Activated CD4-positive, alpha-beta memory T cell treated with anti-CD3 and anti-CD28 coated beads for 36 hours (primary cell): ENCODE measurements around the gene STMN3. TPM values are rescaled to one million over a fixed set of nuclear protein-coding genes. Genes with fewer than 3 reads are reported as not detected.
"Not testable (repeated sequence)": the region's sequence is repeated elsewhere in the genome, so short reads cannot be mapped to it uniquely, and the experiment has no call there.

Source experiments
- CTCF ChIA-PET: fragments of 350-600 bp; sonication (Branson Sonifier 250); formaldehyde crosslinking; loops from one replicate; lab custom pipeline; 2021; ENCODE audit warnings: antibody characterized with exemption, inconsistent platforms; lab: Charles Lee
- POLR2A ChIA-PET: fragments of 350-600 bp; sonication (Branson Sonifier 250); formaldehyde crosslinking; loops from one replicate; lab custom pipeline; 2021; ENCODE audit warnings: antibody characterized with exemption; lab: Charles Lee
- DNase-seq: peaks from one replicate; pipeline ENCODE4 v3.0.0-alpha.2; 2020
- H3K27ac Mint-ChIP-seq: one replicate; pipeline ENCODE4 v1.8.0; 2021; ENCODE audit warnings: mixed read lengths
- H3K27me3 Mint-ChIP-seq: one replicate; pipeline ENCODE4 v1.8.0; 2021; ENCODE audit warnings: mixed read lengths
- H3K36me3 Mint-ChIP-seq: one replicate; pipeline ENCODE4 v1.8.0; 2021; ENCODE audit warnings: mixed read lengths
- H3K4me1 Mint-ChIP-seq: one replicate; pipeline ENCODE4 v1.8.0; 2021; ENCODE audit warnings: low read depth, mixed read lengths
- H3K4me3 Mint-ChIP-seq: one replicate; pipeline ENCODE4 v1.8.0; 2021; ENCODE audit warnings: mild to moderate bottlenecking, mixed read lengths
- H3K9me3 Mint-ChIP-seq: one replicate; pipeline ENCODE4 v1.8.0; 2021; ENCODE audit warnings: mixed read lengths
- intact Hi-C: fragments of 100-400 bp; cut with micrococcal nuclease; formaldehyde crosslinking; loops from one replicate; pipeline ENCODE4 v1.15.1; 2023
- total RNA-seq, 2 experiments: library from RNA; stranded (reverse); gene quantifications; one replicate each; pipeline ENCODE4 v1.2.3, GENCODE V29; 2021

Gene STMN3
- total RNA-seq, 2 experiments from 2014 or later = 17.3 to 18.0 TPM

DNA sequence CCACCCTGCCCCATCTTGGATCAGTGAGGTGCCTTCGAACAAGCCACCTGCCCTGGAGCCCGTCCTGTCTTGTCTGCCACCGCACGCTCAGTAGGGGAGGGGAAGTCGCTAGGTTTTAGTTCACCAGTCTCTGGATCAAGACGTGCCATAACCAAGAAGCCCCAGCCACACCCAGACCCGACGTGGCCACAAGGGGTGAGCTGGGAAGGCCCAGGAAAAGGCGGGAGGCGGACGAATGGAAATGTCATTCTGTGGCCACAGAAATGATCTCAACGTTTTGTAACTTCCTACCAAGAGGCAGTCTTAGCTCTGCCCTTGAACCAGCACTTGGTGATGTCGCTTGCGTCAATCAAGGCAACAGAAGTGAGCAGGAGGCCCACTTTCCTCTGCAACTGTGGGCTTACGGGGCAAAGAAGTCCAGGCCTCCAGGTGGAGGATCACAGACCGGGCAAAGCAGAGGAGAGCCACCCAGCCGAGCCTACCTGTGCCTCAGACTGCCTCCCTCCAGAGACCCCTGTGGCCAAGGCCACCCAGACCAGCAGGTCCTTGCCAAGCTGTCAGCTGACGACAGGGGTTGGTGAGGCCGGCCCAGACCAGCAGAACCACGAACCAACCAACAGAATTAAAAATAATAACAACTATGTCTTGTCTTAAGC is 40.8 kb downstream of the STMN3 start:
- Mint-ChIP-seq H3K36me3 (peaks cover 20% of the 10 kb centered on the region), H3K4me3 (no peak overlapping the region)
- CTCF ChIA-PET = interaction anchor here (1.4 kb wide), 1 partner anchor 29 kb away, joined by 5 read pairs; no protein-coding TSS in a partner anchor

DNA sequence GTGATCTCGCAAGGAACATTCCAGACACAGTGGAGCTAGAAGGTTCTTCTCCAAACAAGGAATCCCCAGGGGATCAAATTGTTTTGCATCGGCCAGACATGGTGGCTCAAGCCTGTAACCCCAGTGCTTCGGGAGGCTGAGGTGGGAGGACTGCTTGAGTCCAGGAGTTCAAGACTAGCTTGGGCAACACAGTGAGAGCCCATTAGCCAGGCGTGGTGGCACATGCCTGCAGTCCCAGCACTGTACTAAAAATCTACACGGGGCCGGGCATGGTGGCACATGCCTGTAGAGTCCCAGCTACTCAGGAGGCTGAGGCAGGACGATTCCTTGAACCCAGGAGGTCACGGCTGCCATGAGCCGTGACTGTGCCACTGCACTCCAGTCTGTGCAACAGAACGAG is 41.6 kb downstream of the STMN3 start:
- Mint-ChIP-seq H3K9me3 (no peaks in the 10 kb centered on the region), H3K36me3 (peaks cover 17% of the 10 kb centered on the region), H3K4me1 (peaks cover 4% of the 10 kb centered on the region), H3K27ac (no peak overlapping the region), H3K4me3 (no peak overlapping the region), H3K27me3 (no peaks in the 10 kb centered on the region)
- POLR2A ChIA-PET = no interaction called here
- CTCF ChIA-PET = interaction anchor here (1.4 kb wide), 1 partner anchor 30 kb away, joined by 5 read pairs; no protein-coding TSS in a partner anchor
- no peak for DNase-seq
- intact Hi-C loops = no loop called here

More for the DNA sequence above, 40.8 kb downstream of the STMN3 start:
- DNase-seq = no peak
- POLR2A ChIA-PET = no interaction called here
- intact Hi-C loops = no loop called here
- no peaks in the 10 kb centered on the region for H3K4me1 Mint-ChIP-seq
- H3K9me3 Mint-ChIP-seq = no peaks in the 10 kb centered on the region
- no peak overlapping the region for H3K27ac Mint-ChIP-seq
- H3K27me3 Mint-ChIP-seq = no peaks in the 10 kb centered on the region

DNA sequence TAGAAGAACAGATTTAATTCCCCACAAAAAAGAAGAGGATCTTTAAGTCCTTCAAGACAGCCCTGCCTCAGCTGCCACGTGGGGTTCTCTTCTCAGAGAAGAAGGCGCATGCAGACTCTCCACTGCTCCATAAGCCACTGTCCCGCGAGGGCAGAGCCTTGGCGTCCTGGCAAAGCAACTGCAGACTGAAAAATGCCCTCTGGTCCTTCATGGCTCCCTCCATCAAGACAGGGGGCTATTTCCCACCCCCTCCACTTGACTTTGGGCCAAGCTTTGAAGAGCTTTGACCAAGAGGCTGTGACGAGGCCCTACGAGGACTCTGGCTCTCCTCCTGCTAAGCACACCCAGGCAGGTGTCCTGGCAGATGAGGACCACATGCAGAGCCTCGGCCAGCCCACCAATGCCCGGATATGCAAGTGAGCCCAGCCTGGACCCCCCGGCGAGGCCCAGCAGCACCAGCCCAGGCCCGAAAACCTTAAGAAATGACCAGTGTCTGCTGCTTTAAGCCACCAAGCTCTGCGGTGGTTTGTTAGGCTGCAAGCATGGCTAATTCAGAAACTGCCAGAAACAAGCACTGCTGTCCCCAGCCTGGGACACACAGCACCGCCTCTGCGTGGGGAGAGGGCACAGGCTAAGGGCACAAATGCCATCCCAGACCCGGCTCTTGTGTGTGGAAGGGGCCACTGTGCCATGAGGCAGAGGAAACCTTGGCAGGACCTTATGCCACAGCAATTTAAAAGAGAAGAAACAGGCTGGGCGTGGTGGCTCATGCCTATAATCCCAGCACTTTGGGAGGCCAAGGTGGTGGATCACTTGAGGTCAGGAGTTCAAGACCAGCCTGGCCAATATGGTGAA is 42.4 kb downstream of the STMN3 start:
- Mint-ChIP-seq H3K27me3 (no peaks in the 10 kb centered on the region), H3K4me3 (no peak overlapping the region), H3K4me1 (peaks cover 6% of the 10 kb centered on the region), H3K36me3 (peaks cover 17% of the 10 kb centered on the region), H3K27ac (no peak overlapping the region), H3K9me3 (no peaks in the 10 kb centered on the region)
- intact Hi-C loops = no loop called here
- no peak for DNase-seq
- ChIA-PET CTCF (interaction anchor here (1.5 kb wide), 1 partner anchor 73 kb away, joined by 4 read pairs; the partner anchor contains the start of gene PTK6), POLR2A (no interaction called here)

DNA sequence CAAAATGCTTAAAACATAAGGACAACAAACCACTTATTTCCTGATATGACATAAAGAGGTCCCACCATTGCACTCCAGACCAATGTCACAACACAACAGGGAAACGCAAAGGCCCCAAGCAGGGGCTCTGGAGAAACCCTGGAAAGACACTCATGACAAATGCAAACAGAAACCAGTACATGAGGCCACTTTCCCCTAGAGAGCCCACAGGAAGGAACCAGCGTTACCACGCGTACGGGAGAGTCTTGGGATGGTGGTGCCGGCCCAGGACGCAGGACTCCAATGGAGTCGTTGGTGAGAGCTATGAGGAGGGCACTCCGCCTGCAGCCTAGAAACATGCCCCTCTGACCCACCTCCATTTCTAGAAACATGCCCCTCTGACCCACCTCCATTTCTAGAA is 46.5 kb downstream of the STMN3 start:
- H3K27ac Mint-ChIP-seq = no peak overlapping the region
- CTCF ChIA-PET = no interaction called here
- no peaks in the 10 kb centered on the region for H3K27me3 Mint-ChIP-seq
- intact Hi-C loops = no loop called here
- H3K36me3 Mint-ChIP-seq = peaks cover 11% of the 10 kb centered on the region
- no peak overlapping the region for H3K4me3 Mint-ChIP-seq
- no peak for DNase-seq
- POLR2A ChIA-PET = interaction anchor here (0.7 kb wide), 1 partner anchor 63 kb away, joined by 5 read pairs; no protein-coding TSS in a partner anchor
- H3K9me3 Mint-ChIP-seq = no peaks in the 10 kb centered on the region
- H3K4me1 Mint-ChIP-seq = peaks cover 6% of the 10 kb centered on the region

DNA sequence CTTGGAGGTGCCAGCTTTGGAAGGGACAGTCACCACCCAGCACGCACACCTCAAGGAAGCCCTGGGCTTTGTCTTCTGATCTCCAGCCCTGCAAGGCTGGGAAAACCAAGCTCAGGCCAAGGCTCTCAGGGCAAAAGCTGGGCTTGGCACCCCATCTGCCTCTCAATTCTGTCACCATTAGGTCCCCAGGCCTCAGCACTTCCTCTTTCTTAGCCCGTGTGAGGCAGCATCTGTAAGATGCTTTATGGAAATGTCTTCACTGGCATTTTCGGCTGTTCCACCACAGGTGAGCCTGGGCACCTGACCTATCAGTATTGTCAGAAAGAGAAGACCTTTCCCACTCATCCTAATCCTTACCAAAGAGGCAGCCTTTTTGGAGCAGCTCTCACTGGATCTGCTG is 50.9 kb downstream of the STMN3 start:
- H3K36me3 Mint-ChIP-seq = peaks cover 24% of the 10 kb centered on the region
- CTCF ChIA-PET = no interaction called here

DNA sequence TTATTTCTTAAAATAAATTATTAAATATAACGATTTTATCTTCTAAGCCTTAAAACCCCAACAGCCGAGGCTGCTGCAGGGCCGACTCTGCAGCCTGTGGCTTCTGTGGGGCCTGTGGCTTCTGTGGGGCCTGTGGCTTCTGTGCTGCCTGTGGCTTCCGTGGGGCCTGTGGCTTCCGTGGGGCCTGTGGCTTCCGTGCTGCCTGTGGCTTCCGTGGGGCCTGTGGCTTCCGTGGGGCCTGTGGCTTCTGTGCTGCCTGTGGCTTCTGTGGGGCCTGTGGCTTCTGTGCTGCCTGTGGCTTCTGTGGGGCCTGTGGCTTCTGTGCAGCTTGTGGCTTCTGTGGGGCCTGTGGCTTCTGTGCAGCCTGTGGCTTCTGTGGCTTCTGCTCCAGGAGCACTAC is 51.5 kb downstream of the STMN3 start:
- H3K27ac Mint-ChIP-seq, DNase-seq, CTCF ChIA-PET, H3K4me1 Mint-ChIP-seq, intact Hi-C loops, H3K27me3 Mint-ChIP-seq, H3K9me3 Mint-ChIP-seq, H3K4me3 Mint-ChIP-seq, POLR2A ChIA-PET: not testable (repeated sequence)
- peaks cover 24% of the 10 kb centered on the region for H3K36me3 Mint-ChIP-seq

More for the DNA sequence above, 50.9 kb downstream of the STMN3 start:
- no peaks in the 10 kb centered on the region for H3K27me3 Mint-ChIP-seq
- no peak overlapping the region for H3K4me3 Mint-ChIP-seq
- POLR2A ChIA-PET = interaction anchor here (0.7 kb wide), 1 partner anchor 430 kb away, joined by 3 read pairs; no protein-coding TSS in a partner anchor
- no peak for DNase-seq
- peaks cover 6% of the 10 kb centered on the region for H3K4me1 Mint-ChIP-seq
- H3K9me3 Mint-ChIP-seq = no peaks in the 10 kb centered on the region
- intact Hi-C loops = no loop called here
- H3K27ac Mint-ChIP-seq = no peak overlapping the region

DNA sequence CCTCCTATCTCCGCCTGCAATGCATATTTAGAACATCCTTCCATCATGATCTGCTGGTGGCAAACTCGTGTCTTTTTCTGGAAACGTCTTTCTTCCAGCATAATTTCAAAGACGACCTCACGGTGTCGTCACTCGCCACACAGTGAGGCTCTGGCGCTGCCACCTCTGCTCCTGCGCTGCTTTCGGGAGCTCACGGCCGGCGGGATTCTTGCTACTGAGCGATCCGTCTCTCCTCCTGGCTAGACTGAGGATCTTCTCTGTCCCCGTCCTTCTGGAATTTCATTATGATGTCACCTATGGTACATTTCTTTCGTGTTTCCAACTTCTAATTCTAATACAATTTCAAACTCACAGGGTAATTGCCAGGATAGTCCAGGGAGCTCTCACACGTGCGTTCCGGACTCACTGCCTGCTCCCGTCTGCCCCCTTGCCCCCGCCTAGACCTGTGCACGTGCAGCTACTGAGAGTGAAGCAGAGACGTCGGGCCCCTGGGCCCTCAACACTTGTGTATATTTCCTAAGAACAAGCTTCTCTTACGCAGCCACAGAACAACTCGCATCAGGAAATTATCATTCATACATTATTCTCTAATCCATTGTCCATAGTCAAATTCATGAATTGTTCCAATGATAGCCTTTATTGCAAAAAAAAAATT is 53.7 kb downstream of the STMN3 start:
- ChIA-PET POLR2A (no interaction called here), CTCF (no interaction called here)
- Mint-ChIP-seq H3K9me3 (no peaks in the 10 kb centered on the region), H3K27me3 (no peaks in the 10 kb centered on the region), H3K36me3 (peaks cover 29% of the 10 kb centered on the region), H3K27ac (no peak overlapping the region), H3K4me3 (no peak overlapping the region), H3K4me1 (no peaks in the 10 kb centered on the region)
- no peak for DNase-seq
- intact Hi-C loops = no loop called here

DNA sequence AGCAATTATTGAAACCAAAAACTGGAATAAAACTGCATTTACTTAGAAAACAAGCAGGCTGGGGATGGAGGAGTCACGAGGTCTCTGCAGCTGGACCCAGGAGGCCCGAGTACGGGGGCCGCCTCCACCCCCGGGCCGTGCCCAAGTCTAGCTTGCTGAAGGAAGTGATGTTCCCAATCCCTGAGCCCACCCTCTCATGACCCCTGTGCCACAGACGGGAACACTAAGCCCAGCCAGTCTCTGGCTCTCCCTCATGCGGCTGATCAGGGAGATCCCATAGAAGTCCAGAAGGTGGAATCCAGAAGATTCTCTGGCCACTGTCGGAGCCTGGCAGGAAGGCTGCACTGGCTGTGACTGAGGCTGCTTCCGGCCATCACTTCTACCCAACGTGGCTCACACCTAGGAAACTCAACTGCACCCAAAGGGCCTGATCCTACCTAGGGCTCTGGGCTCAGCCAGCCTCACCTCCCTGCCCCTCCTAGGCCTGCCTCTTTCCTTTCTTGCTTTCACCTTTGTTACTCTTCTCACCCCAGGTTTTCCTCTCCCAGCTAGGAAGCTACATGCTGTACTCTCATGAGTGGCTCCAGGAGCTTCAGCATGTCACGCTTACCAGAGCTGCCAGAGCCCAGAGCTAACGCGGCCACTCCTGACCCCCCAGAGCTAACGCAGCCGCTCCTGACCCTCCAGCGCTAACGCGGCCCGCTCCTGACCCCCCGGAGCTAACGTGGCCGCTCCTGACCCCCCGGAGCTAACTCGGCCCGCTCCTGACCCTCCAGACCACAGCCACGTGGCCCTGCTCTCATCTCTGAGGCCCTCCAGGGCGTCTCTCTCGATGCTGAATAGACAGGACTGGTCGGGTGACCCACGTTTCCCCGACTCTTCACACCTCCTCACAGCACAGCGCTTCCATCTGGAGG is 54.5 kb downstream of the STMN3 start:
- DNase-seq = no peak
- ChIA-PET POLR2A (no interaction called here), CTCF (no interaction called here)
- Mint-ChIP-seq H3K9me3 (no peaks in the 10 kb centered on the region), H3K36me3 (peaks cover 27% of the 10 kb centered on the region), H3K27ac (no peak overlapping the region), H3K27me3 (no peaks in the 10 kb centered on the region), H3K4me3 (no peak overlapping the region), H3K4me1 (no peaks in the 10 kb centered on the region)
- intact Hi-C loops = no loop called here

DNA sequence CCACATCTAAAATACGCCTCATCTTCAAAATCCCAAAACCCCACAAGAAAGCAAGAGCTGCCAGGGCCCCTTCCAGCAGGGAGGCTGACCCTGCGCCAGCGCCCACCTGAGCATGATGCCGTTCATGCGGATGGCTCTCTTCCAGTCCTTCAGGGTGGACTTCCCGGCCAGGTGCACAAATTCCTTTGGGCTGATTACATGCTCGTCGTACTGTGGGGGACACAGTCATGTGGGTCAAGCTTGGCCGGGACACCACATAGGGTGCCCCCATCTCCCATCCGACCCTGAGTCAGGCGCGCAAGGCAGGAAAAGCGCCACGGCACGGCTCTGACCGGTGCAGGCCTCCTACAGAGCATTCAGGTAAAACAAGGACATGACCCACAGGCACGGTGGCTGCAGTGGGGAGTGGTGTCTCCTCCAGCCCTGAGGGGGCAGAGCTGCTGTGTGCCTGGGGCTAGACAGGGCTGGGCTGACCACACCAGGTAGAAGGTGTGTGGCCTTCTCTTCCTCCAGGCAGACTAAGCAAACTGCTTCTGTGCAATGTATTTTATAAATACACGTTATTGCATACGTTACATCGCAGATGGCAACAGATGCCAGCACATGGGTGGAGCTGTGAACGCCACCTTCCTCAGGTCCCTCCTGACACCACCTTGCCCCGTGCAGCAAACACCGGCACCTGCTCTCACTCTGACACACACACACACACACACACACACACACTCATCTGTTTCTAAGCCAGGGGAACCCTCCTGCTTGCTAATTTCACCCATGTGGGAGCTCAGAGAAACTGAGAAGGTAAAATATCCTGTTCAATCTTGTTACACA is 55.4 kb downstream of the STMN3 start:
- ChIA-PET CTCF (no interaction called here), POLR2A (no interaction called here)
- no peaks in the 10 kb centered on the region for H3K4me1 Mint-ChIP-seq
- H3K27ac Mint-ChIP-seq = no peak overlapping the region
- H3K36me3 Mint-ChIP-seq = peaks cover 29% of the 10 kb centered on the region
- no peaks in the 10 kb centered on the region for H3K27me3 Mint-ChIP-seq
- H3K9me3 Mint-ChIP-seq = no peaks in the 10 kb centered on the region
- intact Hi-C loops = no loop called here
- no peak overlapping the region for H3K4me3 Mint-ChIP-seq
- no peak for DNase-seq

DNA sequence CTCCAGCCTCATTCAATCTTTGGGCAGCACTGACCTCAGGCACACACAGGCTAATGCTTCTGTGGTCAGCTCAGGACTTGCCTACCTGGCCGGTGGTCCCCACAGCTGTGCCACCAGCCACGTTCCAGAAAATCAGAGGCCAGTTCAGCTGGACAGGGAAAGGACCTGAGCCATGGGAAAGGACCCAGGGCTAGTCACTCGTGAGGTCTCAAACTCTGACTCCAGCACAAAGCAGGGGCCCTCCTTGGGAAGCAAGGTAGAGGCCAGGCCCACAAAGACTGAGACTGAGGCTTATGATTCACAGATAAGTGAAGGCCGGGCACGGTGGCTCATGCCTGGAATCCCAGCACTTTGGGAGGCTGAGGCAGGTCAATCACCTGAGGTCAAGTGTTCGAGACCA is 56.8 kb downstream of the STMN3 start:
- H3K36me3 Mint-ChIP-seq = peaks cover 22% of the 10 kb centered on the region
- ChIA-PET POLR2A (no interaction called here), CTCF (no interaction called here)

More for the DNA sequence above, 56.8 kb downstream of the STMN3 start:
- Mint-ChIP-seq H3K4me1 (no peaks in the 10 kb centered on the region), H3K27ac (no peak overlapping the region), H3K9me3 (no peaks in the 10 kb centered on the region), H3K4me3 (no peak overlapping the region), H3K27me3 (no peaks in the 10 kb centered on the region)
- DNase-seq = no peak
- intact Hi-C loops = no loop called here
